Measurements from ENCODE around the gene KCTD11.

- TF ChIP-seq CTCF (conservative IDR thresholded peaks at IDR 0.05) (no peak), EZH2 (IDR thresholded peaks at IDR 0.05; ENCODE audit: low read depth) (no peak)
Measured at GRCh38 chr17:7311110-7311705, 40.8 kb upstream of the KCTD11 start.
